CD4-positive, alpha-beta T cell treated with Interleukin-1 beta for 1 hour (primary cell): Measurements from ENCODE around the gene REXO1.
A peak's percentile ranks its signal among the peaks of the same experiment; 100 is the strongest.

Experiments used
- DNase-seq, 2 donors: peaks; one replicate each; pipeline ENCODE4 v3.0.0-alpha.2; 2020 to 2022

The REXO1 gene

DNA sequence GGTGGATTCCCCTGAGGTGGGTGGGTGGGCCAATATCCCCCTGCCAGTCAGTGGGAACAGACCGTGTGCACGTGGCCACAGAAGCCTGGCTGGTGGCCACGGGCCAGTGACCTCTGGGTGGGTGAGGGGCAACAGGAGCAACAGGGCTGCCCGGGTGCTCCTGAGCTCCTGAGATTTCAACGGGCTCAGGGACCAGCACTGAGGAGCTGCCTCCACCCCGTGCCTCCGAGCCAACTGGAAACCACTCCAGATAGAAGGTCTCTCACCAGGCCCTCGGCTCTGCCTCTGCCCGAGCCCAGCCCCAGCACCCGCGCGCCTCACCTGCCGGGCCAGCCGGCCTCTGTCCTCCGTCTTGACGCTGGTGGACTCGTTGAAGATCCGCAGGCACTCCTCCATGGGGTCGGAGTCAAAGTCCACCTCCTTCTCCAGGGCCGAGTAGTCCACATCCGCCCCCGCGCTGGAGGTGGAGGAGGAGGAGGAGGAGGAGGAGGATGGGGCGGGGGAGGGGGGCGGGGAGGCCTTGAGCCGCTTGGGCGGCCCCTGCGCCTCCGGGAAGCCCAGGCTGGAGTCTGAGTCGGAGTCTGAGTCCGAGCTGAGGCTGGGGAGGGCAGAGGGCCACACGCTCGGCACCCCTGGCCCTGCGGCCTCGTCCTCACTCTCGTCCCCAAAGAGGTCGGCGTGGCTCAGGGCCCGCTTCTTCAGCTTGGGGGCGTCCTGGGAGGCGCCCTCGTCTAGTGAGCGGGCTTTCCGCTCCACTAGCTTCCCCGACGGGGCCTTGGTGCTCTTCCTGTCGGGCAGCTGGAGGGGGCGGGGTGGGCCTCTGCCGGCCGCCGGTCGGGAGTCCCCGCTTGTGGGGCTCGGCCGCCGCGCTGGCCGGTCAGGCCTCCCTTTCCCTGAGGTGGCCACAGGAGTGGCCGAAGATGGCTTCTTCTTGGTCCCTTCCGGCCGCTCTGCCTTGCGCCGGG lies 21.4 kb downstream of the REXO1 start:
- DNase-seq, result no peak

- DNase-seq, result peak; percentile 74 to 79
These were observed 22.2 kb downstream of the REXO1 start for GRCh38 chr19:1825909-1826556.

DNA sequence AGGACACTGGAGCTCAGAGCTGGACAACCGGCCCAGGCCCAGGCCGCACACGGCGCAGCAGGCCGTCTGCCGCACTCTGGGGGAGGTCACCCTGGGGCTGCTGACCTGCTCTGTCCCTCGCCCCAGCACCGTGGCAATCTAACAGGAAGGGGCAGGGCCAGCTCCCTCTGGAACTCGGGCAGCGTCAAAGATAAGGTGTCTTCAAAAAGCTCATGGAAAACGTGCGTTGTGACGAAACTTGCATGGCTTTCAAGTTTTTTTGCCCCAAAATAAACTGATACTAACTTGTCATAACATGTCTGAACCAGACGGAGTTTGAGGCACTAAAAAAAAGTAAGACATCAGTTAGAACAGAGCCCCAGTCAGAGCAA lies 24.0 kb downstream of the REXO1 start:
- no peak for DNase-seq

DNA sequence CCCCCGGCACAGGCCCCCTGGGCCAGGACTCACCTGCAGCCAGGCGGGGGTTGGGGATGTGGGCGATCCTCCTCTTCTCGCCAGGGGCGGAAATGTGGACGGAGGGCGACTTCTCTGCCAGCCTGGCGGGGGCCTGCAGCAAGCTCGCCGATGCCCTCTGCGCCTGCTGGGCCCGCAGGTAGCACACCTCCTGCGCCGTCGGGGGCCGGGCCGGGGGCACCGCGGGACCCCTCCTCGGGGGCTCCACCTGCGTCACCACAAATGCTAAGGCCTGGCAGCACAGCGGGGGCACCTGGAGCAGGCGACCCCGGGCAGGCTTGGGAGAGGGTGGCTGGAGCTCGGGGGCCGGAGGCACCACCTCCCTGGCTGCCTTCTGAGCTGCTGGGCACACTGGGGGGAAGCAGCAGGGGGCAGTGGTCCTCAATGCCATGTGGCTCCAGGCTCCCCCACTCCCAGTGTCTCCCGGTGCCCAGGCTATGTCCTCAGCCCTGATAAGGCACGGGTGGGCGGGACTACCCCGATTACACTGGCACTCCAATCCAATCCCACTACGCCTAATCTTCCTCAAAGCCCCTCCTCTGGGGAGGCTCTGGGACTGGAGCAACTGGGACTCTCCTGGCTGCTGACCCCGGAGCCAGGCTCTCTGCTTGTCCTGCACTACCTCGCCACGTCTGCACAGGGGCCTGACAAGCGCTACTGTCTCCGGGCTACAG lies 24.6 kb downstream of the REXO1 start:
- DNase-seq, result no peak

GRCh38 chr19:1823020-1823419 lies 25.3 kb downstream of the REXO1 start:
- DNase-seq, result no peak

DNA sequence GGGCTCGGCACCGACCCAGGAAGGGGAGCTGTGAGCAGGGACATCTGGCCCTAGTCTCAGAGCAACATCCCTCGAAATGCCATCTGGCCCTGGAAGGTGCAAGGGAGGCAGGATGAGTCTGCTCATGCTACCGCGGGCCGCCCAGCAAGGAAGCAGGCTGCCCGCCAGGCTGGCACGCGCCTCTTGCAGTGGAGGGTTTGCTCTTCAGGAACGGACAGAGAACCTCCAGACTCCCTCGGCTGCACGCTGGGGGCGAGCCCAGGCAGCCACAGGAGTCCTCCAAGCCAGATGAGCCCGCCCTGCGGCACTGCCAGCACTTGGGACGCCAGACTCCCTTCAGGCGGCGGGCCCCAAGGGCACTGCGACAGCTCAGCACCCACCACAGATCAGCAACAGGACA lies 26.1 kb downstream of the REXO1 start:
- DNase-seq, result no peak

DNA sequence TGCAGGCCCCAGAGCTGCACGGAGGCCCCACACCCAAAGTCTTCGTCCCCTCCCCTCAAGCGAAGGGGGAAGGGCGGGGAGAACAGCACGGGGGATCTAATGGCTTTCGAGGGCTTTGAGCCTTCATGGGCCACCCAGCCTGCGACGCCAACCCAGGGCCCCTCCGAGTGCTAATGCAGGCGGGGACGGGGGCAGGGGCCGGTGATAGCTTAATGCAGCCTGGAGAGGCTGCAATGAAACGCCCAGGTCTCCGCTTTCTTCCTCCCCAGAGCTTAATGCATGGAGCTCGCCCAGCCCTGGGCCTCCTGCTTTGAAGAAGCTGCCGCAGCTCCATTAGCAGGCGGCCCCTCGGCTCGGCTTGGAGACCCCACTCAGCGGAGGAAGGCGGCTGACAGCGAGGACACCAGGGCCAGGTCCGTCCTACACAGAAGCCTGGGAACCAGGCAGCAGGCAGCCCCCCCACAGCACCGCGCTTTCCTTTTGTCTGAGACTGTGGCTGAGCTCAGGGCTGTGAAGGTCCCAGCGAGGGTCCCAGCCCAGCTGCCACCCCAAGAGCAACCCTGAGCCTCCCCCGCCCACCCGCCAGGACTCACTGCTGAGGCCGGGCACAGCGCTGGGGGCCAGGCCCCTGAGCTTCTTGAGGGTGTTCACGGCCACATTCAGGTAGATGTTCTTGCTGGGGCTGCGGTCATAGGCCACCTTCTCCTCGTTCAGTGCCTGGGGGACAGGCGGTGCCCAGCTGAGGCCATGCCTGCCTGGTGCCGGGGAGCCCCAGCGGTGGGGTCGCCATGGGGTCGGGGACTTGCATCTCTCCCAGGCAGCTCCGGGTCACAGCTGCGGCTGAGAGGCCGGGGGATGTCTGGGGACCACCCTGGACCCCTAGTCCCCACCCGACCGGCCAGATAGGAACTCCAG lies 28.7 kb downstream of the REXO1 start:
- DNase-seq, result no peak

- DNase-seq, result no peak
These were observed 29.6 kb downstream of the REXO1 start for GRCh38 chr19:1818549-1819195.

GRCh38 chr19:1817553-1818179 lies 30.6 kb downstream of the REXO1 start:
- no peak for DNase-seq

- DNase-seq, result no peak
These were observed 31.6 kb downstream of the REXO1 start for GRCh38 chr19:1816530-1817298.

- no peak for DNase-seq
These were observed 32.4 kb downstream of the REXO1 start for GRCh38 chr19:1815605-1816529.

- DNase-seq, result no peak
These were observed 33.3 kb downstream of the REXO1 start for GRCh38 chr19:1814833-1815604.

DNA sequence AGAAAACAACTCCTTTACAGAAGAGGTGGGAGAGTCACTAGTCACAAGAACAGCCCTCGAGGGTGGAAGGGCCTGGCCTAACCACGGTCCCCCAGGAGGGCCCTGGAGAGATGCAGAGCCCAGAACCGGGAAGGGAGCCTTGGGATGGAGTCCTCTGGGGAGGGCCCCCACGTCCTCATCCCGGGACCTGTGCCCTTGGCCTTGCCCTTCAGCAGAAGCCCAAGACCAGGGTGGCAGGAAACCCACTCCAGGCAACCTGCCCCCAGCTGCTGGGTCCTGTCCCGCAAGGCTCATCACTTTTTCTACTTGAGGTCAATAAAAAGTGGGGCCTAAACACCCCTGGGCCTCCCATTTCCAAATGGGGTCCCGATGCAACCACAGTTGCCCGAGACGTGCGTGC lies 33.9 kb downstream of the REXO1 start:
- DNase-seq, result no peak

- no peak for DNase-seq
These were observed 34.8 kb downstream of the REXO1 start for GRCh38 chr19:1813192-1814182.

GRCh38 chr19:1812426-1813191 lies 35.7 kb downstream of the REXO1 start:
- DNase-seq, result peak; percentile 91 to 93

GRCh38 chr19:1811942-1812425 lies 36.3 kb downstream of the REXO1 start, which contains the start of gene ATP8B3:
TSS of gene ATP8B3 (minus strand) at chr19:1812276. CDS start at chr19:1811736, 540 bp downstream.
- DNase-seq, result peak in 1 of 2 donors; percentile 85
